ENCODE results near the gene TBC1D9B.
"Not testable (repeated sequence)": the region's sequence is repeated elsewhere in the genome, so short reads cannot be mapped to it uniquely, and the experiment has no call there.

The TBC1D9B gene

DNA sequence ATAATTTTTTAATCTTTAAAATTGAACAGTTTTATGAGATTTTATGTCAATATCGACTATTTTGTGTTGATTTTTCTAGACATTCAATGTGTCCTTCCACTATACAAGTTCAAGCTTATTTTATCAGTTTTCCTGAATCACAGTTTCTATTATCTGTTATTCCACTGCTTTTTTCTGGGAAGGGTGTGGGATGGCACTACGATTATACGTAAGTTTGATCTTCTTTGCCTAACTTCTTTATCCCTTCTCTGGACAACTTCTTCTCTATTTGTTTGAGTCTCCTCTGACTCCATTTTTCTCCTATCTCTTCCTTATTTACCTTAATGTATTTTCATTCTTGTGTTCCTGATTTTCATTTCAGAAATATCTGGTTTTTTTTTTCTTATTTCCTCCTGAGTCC, 24.5 kb downstream of the TBC1D9B start:
- DNase-seq, result no peak

DNA sequence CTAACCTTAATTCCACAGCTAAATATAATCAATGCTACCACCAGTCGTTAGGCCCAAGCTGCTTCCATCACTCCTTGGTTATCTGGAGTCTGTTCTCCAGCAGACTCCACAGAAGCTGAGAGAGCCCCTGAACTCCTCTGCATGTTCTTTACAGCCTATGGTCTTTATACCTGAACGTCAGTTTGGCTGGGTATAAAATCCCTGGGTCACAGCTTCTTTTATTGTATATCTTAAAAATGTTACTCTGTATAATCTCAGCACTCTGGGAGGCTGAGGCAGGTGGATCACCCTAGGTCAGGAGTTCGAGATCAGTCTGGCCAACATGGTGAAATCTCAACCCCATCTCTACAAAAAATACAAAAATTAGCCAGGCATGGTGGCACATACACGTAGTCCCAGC, 25.4 kb downstream of the TBC1D9B start:
- no peak for DNase-seq

DNA sequence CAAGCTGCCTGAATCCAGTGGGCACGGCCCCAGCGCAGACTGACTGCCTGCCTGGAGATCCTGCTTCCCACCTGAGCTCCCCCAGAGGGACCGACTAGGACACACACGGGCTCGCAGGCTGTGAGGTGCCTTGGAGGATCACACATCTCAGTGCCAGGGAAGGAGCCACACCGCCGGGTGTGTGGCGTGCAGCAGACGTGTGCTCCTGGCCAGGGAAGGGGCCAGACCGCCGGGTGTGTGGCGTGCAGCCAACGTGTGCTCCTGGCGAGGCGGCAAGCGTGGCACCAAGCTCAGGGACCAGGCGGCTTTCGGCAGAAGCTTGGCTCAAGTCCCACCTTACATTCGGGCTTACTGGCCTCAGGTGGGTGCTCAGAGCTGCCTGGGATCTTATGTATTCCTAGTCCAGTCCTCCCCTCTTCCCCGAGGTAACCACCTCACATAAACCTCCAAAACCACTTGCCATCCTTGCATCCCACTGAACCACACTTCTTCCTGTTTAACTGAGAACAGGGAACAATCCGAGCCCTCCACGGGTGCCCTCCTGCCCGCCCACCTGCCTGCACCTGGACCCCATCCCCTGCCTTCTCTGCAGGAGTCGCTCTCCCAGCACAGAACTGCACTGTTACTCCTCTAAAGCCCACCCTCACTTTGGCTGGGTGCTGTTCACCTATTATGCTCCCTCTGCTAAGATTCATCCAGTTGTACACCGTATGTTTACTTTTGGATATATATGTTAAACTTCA, 26.7 kb downstream of the TBC1D9B start:
- DNase-seq, result no peak

DNA sequence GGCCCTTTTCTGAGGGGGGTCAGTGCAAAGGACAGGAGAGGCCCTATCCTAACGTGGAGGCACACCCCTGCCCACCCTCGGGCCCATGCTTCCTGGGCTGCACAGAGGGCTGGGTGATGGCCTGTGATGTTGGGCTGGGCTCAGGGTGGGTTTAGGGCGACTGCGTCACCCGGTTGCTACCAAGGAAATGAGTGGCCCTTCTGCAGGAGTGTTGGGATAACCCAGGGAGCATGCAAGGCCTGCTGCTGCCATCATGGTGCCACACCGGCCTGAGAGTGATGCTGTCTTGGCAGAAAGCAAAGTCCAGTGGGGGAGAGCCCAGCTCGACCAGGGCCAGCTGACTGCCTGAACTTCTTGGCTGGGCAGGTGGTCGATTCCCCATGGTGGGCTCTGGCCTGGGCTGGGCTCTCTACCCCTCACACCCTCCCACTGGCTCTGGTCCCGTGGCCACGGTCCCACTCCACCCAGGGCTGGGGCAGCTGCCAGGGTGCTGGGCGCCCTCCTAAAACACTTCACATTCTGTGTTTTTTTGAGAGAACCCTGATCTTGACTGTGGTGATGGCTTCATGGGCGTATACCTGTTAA, 27.5 kb downstream of the TBC1D9B start:
- DNase-seq, result no peak

DNA sequence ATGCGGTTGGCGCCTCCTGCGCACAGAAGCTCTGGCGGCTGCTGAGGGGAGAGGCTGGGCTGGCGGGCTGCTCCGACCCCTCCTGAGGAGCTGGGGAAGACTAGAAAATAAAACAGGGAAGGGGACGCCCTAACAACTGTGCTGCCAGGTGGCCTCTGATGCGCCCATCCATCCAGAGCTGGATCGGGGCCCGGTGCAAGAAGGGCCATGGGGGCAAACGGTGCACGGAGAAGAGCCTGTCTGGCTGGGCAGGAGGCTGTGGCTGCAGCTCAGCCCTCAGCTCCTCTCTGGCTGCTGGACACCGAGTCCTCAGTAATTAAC, 28.0 kb downstream of the TBC1D9B start:
- DNase-seq, result no peak

DNA sequence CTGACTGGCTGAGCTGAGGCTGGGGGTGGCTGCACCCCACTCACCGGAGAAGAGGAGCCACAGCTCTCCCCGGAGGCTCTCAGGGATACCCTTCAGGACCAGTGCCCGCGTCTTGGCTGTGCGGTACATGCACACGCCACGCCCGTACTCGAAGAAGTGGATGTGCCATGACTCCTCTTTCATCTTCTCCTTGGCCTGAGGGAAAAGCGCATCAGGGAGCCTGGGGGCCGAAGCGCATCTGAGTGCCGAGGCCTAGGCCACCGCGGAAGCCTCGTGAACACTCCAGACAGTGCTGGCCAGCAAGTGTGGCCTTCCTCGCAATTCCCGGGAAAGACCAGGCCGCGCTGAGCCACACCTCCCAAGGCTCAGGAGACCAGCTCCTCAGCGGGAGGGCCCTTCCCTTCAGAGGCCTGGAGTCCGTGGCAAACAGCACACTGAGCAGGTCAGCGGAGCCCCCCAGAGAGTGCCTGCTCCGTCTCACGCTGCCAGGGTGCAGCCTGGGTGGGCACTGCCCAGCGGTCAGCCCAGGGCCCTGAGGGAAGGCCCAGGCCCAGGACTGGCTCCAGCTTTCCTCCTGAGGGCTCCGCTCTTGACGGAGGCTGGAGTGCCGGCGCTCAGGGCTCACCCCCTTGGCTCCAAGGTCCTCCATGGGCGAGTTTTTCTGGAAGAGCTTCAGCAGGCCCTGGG, 28.6 kb downstream of the TBC1D9B start:
- DNase-seq, result no peak

DNA sequence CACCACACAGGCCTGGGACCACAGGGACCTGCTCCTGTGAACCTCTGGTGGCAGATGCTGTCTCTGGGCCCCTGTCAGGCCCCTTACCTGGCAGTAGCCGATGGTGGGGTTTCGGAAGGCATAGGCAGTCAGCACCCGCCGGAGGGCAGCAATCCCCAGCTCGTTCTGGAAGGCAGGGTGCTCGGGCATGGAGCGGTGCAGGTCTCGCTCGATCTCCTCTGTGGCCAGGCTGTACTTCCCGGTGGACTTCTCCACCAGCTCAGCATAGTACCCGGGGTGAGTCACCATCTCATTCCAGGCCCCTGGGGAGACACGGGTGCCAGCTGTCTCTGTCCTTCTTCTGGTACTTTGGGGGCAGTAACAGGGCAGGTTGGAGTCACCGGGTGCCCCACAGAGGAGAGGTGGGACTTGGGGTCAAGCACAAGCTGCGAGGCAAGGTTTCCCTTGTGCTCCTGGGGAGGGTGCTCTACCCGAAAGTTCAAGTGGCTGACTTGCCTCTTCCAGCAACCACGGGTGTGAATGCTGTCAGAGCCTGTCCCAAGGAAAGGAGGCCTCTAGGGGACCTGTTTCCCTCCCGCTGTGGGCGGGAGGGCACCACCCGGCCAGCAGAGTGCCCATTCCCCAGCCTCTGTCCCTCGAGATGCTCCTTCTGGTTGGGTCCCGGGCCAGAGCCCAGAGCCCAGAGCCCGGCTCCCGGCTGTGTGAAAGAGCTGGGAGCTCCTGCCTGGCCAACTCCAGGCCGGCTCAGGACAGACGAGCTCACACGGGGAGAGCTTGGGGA, 29.3 kb downstream of the TBC1D9B start:
- no peak for DNase-seq

DNA sequence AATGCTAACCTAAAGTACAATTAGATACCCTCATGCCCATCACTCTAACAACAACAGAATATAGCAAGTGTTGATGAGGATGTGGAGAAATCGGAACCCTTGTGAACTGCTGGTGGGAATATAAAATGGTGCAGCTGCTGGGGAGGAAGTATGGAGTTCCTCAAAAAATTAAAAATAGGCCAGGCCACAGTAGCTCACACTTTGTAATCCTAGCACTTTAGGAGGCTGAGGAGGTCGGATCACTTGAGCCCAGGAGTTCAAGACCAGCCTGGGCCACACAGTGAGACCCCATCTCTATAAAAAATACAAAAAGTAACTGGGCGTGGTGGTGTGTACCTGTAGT, 31.1 kb downstream of the TBC1D9B start:
- DNase-seq, result no peak

DNA sequence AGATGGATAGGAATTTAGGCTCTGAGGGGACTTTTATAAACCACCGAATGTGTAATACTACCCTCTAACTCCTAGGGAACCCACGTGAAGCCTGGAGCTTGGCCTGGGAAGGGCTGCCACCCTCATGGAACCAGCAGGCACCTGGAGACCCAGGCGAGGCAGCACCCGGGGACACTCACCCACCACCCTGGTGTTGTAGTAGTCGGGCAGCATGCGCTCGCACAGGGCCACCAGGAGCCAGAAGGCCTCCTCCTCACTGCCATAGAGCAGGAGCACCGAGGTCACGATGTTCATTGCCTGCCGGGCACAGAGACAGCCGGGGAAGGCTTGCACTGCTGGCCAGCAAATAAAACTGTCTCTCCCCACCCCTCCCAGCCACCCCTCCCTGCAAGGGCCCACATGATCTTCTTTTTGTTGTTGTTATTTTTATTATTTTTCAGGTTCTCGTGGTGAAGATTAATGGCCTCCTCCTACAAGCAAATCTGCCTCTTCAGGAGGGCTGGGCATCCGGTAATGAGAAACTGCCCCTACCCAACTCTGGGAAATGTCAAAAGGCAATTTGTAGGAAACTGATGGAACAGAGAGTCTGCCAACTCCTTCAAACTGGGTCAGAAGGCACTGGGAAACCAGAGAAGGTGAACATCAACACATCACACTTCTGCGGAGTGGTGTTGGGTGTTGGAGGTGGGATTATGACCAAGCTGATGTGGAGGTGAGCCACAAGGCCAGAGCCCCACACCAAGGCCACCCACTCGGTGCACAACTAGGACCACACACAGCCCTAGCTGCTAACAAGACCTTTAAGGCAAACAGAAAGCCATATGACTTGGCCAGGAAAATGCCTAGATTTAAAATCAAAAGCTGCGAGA, 31.7 kb downstream of the TBC1D9B start:
- DNase-seq, result no peak

DNA sequence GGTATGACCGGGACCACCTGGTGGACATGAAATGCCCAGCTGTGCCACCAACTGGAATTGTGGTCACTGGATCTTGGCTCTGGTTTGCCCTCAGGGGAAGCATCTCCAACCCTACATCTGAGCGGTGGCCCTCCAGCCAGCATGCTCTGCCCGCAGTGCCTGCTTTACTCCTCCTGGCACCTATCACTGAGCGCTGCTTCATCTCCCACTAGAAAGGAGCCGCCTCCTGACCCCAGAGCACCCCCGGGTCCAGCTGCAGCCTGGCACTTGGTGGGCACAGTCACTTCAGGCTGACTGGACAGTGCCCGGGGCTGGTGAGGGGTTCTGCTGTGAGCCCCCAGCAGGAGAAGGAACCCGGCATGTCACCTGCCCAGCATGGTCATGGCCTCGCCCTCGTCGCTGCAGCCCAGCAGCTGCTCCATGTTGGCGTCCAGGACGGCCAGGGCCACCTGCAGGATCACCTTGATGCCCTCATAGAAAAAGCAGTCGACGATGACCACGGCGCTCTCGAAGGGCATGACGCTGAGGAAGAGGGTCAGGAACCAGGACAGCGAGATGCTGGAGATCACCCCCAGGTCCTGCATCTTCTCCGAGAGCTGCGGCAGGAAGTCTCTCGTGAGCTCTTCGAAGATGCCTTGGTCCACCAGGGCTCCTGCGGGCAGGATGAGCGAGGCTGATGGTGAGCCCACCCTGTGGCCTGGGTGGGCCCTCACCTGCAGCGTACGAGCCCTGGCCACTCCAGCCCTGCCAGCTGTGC, 33.0 kb downstream of the TBC1D9B start:
- no peak for DNase-seq

DNA sequence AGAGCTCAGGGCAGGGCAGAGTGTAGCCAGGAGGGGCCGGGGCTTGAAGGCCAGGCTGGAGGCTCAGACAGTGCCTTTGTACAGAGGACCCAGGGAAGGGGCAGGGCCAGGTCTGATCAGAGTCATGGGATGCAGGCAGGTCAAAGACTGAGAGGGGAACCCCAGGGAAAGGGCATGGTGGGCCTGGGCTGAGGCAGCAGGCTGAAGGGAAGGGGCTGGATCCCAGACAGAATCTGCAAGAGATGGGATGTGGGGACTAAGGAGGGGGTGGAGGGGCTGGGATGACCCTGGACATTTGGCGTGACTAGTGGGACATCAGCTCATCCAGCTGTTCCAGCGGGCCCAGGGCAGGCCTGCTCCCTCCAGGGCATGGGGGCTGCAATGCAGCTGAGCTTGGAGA, 33.6 kb downstream of the TBC1D9B start:
- no peak for DNase-seq

DNA sequence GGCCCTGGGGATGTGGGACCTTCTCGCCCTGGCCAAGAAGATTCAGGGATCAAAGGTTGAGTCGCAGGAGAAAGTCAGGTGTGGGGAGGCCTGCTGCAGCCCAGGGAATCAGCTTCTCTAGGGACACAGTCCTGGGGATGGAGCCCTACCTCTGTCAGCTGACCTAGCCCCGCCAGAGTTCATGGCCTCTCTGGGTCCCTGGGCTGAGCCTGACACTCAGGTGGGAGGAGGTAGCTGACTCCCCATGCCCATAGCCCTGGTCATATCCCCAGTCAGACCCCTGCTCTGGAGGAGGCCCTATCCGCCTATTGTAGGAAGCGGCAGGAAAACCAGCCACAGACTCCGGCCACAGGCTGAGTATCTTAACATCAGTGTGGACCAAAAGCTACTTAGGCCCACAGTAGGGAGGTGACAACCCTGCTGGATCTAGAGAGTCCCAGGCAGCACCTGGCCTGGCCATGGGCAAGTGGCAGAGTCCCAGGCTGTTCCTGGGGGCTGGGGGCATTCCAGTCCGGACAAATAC, 34.0 kb downstream of the TBC1D9B start:
- no peak for DNase-seq

DNA sequence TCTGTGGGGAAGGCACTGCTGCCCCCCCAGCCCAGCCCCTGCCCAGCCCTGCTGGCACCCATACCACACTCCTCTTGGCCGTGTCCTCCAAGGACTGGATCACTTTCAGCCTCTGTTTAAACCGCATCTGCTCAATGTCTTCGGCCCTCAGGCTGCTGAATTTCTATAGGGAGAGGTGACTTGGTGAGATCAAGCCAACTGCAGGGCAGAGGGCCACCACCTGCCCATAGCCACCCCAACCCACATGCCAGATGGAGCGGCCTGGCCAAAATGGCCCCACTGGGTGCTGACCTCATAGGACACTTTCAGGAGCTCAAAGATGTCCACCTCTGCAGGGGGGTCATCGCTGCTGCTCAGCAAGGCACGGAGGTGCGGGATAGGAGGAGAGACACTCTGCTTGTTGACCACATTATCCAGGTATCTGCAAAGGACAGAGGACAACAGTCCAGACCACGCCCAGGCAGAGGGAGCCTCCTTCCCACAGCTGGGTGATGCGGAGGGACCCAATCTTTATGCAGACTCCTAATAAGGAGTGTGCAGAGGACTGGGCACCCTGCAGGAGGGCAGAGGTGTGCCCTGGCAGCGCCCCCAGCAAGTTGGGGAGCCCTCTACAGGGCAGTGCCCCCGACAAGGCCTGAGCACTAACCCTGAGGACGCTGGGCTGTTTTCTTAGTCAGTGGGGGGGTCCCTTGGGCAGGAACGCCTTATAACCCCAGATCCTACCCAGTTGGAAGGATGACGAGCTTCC, 34.7 kb downstream of the TBC1D9B start:
- DNase-seq, result no peak

DNA sequence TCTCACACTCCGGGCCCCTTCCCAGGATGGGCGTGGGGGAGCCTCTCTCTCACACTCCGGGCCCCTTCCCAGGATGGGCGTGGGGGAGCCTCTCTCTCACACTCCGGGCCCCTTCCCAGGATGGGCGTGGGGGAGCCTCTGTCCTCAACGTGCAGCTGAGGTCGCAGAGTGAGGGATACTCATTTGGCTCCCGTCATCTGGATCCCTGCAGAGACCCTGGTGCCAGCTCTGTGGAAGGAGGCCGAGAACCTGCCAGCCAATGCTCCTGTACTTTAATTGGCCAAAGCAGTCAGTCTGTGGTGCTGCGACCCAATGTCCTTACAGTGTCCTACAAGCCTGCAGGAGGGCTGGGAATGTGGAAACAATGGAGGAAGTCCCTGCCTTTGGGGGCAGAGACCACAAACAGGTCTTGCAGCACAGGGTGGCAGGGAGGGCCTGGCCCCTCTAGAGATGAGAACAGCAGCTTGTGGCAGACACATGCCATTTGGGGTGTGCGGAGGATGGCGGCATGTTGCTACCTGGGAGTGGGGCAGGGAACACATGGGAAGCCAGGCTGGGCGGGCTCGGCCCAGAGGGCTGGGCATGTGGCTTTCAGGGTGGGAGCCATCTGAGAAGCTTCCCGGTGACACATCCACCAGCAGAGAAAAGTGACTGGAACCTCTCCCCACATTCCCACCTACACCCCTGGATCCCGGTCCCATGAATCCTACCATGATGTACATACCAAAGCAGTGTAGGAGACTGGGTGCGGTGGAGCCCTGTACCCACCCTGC, 35.5 kb downstream of the TBC1D9B start:
- DNase-seq, result no peak

DNA sequence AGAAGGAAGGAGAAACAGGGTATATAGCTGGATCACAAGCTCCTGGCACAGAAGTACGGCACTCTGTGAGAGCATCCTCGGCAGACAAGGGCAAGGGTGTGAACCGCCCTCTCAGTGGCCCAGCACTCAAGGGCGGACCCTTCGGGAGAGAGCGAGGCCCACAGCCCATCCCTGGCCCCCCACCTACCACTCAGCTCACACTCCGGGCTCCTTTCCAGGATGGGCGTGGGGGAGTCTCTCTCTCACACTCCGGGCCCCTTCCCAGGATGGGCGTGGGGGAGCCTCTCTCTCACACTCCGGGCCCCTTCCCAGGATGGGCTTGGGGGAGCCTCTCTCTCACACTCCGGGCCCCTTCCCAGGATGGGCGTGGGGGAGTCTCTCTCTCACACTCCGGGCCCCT, 36.2 kb downstream of the TBC1D9B start:
- DNase-seq, result not testable (repeated sequence)

DNA sequence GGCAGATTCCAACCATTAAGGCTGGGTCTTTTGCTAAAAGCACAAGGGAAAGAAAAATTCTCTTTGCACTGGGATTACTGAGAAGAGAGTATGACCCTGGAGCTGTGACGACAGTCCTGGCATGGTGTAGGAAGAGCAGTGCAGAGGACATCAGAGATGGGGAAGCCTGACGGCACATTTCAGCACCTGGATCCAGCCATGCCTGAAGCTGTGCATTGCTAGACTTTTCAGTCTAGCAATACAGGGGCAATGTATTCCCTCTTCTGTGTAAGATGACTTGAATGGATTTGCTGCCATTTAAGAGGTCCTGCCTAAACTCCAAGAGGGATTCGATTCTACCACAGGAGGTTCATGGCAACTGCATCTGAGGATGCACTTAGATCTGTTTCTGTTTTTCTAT, 36.7 kb downstream of the TBC1D9B start:
- no peak for DNase-seq

DNA sequence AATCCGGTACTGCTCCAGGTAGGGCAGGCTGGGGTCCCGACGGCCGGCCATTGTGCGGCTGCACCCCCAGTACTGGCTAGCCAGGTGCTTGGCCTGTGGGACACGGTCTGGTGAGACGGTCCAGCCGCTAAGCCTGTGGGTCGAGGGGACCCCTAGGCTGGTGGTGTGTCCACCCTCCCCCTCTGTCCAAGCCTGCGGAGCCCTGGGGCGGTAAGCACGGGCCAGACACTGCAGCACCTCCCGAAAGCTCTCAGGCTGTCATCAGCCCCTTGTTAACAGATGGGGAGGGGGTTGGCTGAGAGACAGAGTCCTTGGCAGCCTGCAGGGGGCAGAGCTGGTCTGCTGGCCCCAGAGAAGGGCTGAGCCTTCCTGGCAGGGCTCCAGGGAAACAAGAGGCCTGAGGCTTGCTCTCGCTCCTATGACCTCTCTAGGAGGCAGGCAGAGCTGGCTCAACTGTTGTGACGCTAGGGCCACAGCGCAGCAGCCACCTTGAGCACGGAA, 37.2 kb downstream of the TBC1D9B start:
- peak; percentile 32 for DNase-seq

DNA sequence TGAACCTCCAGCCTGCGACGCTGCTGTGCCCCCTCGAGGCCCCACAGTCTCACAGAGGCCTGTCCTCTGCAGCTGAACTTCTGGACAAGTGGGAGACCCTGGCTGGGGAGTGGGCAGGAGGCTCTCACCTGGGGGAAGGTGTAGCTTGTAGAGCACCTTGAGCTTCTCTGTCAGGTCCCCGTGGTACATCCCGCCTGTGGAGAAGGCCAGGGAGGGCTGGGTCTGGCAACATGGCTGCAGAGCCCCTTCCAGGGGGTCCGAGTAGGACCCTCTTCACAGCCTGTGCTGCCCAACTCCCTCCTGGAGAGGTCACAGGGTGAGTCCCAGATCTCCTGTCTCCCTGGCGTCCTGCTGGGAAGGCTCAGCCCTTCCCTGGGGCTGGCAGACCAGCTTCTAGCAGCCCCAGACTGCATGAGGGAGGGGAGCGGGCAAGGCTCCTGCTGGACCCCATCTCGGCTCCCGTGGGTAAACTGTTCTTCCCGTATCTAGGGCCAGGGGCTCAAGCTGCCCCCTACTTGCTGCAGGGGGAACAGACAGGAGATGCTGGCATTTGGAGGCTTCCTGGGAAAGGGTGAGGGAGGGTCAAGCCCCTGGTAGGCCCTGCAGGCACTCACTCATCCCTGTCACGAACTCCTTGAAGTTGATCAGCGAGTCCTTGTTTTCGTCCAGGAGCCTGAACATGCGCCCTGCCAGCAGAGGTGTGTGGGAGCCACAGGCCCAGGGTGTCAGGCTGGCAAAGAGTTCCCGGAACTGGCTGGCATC, 37.9 kb downstream of the TBC1D9B start:
- DNase-seq, result no peak

DNA sequence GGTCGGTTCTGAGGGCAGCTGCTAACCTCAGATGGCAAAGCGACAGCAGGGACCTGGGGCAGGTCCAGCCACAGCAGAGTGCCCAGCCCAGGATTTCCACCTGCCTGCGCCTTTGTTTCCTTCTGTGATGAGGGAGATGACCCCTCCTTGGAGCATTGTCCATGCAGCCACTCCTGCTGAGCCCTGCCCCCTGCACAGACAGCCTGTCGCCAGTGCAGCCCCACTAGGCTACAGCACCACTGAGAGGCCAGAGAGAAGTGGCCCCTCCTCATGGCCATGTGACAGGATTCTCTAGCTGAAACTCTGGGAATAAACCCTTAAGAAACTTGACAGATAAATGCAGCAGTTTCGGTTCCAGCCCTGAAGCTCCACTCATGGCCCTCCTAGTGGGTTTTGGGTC, 38.6 kb downstream of the TBC1D9B start:
- no peak for DNase-seq
